IPS-18c (cell line): ENCODE data around the gene TSHR.
"Not testable (repeated sequence)": the region's sequence is repeated elsewhere in the genome, so short reads cannot be mapped to it uniquely, and the experiment has no call there.

ENCODE experiments used
- H3K4me3 ChIP-seq: 2 replicates; pipeline ENCODE4 v1.7.0; 2013; ENCODE audit warnings: low read depth, mild to moderate bottlenecking, low read length, moderate library complexity; ENCODE audit not compliant: insufficient read depth
- H3K9me3 ChIP-seq: one replicate; pipeline ENCODE4 v1.6.1; 2013; ENCODE audit warnings: mild to moderate bottlenecking, low read length, moderate library complexity; ENCODE audit not compliant: control insufficient read depth, insufficient read depth

Gene TSHR

GRCh38 chr14:81019113-81019512 is 63.7 kb downstream of the TSHR start:
- H3K4me3 ChIP-seq, H3K9me3 ChIP-seq: not testable (repeated sequence)

DNA sequence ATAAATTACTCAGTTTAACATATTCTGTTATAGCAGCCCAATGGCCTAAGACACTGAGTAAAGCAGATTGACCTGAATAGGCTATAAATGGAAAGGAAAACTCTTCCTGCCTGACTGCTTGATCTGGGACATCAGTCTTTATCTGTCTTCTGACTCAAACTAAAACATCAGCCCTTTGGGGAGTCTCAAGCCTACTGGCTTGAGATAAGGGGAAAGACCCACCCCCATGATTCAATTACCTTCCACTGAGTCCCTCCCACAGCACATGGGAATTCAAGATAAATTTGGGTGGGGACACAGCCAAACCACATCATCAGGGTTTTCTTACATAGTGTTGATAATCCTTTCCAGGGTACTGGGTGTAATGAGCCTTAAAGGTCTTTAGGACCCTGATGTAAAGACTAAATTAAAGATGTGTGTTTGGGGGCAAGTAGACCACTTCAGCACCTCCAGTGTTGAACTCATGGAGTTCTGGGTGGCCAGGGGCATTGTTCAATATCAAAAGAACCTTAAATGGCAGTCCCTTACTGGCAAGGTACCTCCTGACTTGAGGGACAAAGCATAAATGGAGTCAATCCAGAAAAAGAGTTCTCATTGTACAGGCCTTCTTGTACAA is 67.8 kb downstream of the TSHR start:
- H3K9me3 ChIP-seq: no peaks in the 10 kb centered on the region
- no peak overlapping the region for H3K4me3 ChIP-seq

GRCh38 chr14:81028461-81028860 is 73.0 kb downstream of the TSHR start:
- Histone ChIP-seq H3K4me3 (no peak overlapping the region), H3K9me3 (no peaks in the 10 kb centered on the region)

- H3K4me3 ChIP-seq: no peak overlapping the region
- no peaks in the 10 kb centered on the region for H3K9me3 ChIP-seq
These were observed 76.1 kb downstream of the TSHR start for GRCh38 chr14:81031488-81031887.

DNA sequence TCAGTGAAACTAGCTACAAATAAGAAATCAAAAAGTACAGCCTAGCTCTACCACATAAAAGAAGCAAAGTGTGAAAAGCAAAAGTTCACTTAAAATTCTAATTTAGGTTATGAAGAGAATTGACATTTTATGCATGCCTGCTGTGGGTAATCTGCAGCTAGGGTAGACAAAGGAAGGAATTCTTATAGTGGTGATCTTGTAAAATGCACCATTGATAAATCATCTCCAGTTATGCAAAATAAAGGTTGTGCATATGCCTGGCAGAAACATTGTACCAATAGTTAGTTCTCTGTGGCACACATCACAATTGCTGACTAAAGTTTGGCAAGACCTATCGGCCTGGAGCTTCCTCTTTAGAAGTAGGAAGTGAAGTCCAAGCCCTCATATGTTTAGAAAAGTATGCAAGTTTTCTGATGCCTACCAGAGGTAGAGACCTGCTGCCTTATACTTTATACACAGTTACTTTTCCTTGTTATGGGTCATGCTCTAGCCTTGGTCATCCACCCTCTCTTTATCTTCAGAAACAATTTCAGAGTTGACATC is 78.3 kb downstream of the TSHR start:
- no peaks in the 10 kb centered on the region for H3K9me3 ChIP-seq
- H3K4me3 ChIP-seq: no peak overlapping the region

DNA sequence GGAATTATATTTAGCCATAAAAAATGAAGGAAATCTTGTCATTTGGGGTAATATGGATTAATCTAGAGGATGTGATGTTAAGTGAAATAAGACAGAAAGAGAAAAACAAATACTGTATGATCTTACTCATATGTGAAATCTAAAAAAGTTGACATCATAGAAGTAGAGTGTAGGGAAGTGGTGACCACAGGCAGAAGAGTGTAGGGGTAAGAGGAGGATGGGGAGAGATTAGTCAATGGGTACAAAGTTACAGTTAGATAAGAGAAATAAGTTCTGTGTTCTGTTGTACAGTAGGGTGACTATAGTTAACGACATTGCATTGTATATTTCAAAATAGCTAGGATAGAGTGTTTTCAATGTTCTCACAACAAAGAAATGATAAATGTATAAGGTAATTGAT is 87.0 kb downstream of the TSHR start:
- no peaks in the 10 kb centered on the region for H3K9me3 ChIP-seq
- no peak overlapping the region for H3K4me3 ChIP-seq

- Histone ChIP-seq H3K9me3 (peaks cover 5% of the 10 kb centered on the region), H3K4me3 (no peak overlapping the region)
These were observed 96.1 kb downstream of the TSHR start for GRCh38 chr14:81051547-81051946.

- not testable (repeated sequence) for H3K9me3 ChIP-seq, H3K4me3 ChIP-seq
These were observed 98.6 kb downstream of the TSHR start for GRCh38 chr14:81054057-81054456.

GRCh38 chr14:81055971-81056370 is 100.5 kb downstream of the TSHR start:
- H3K9me3 ChIP-seq: peaks cover 3% of the 10 kb centered on the region
- H3K4me3 ChIP-seq: no peak overlapping the region

- no peaks in the 10 kb centered on the region for H3K9me3 ChIP-seq
- H3K4me3 ChIP-seq: no peak overlapping the region
These were observed 107.0 kb downstream of the TSHR start for GRCh38 chr14:81062380-81062779.

DNA sequence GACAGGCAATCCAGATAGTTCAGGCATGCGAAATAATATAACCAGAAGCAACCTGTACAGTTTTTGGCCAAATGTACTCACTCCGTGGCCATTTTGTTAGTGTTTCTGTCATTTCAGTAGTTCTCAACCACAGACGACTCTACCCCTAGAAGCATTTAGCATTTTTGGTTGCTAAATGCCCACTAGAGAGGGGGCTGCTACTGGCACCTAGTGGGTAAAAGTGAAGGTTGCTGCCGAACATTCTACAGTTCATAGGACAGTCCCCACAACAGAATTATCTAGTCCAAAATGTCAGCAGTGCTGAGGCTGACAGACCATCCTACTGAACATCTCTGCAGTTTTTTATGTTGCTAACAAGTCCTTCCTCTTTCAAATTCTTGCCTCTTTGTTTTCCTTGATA is 107.4 kb downstream of the TSHR start:
- H3K9me3 ChIP-seq: no peaks in the 10 kb centered on the region
- no peak overlapping the region for H3K4me3 ChIP-seq

- H3K9me3 ChIP-seq: no peaks in the 10 kb centered on the region
- no peak overlapping the region for H3K4me3 ChIP-seq
These were observed 111.3 kb downstream of the TSHR start for GRCh38 chr14:81066672-81067071.

DNA sequence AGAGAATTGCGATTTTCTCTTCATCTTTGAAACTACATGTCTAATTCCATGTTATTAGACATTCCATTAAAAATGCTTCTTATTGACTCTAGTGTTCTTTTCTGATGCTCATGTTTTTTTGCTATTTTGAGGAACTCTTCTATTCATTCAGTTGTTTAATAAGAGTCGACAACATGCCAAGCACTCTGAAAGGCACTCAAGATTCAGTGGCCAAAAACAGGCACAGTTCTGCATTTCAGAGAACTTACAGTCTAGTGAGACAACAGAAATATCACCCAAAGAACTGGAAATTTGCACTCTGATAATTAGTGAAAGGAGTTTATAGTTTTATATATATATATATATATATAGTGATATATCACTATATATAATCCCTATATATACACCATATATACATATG is 111.7 kb downstream of the TSHR start:
- no peaks in the 10 kb centered on the region for H3K9me3 ChIP-seq
- H3K4me3 ChIP-seq: no peak overlapping the region

DNA sequence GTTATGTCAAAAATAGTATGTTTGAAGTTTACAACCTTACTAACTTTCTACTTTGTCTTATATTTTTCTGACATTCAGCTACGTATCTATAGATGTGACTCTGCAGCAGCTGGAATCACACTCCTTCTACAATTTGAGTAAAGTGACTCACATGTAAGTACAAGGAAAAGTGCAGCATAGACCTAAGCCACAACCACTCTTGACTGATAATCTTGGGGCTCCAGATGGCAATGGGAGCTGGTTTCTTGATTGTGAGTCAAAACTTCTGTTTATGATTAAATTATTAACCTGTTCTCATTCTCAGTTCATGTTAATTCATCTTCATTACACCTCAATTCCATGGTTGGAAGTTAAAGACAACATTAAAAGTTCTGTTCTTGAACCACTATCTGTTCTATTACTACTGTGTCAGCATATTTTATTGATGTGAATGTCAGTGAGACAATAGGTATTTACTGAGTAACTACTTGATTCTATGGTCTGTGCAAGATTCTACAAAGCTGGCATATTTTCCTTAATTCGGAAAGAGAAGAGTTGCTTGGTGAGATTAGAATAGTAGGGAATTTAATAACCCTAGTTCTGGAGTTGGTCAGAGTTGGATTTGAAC is 112.9 kb downstream of the TSHR start:
- Histone ChIP-seq H3K9me3 (no peaks in the 10 kb centered on the region), H3K4me3 (no peak overlapping the region)

GRCh38 chr14:81070511-81070910 is 115.1 kb downstream of the TSHR start:
- Histone ChIP-seq H3K4me3 (no peak overlapping the region), H3K9me3 (no peaks in the 10 kb centered on the region)

DNA sequence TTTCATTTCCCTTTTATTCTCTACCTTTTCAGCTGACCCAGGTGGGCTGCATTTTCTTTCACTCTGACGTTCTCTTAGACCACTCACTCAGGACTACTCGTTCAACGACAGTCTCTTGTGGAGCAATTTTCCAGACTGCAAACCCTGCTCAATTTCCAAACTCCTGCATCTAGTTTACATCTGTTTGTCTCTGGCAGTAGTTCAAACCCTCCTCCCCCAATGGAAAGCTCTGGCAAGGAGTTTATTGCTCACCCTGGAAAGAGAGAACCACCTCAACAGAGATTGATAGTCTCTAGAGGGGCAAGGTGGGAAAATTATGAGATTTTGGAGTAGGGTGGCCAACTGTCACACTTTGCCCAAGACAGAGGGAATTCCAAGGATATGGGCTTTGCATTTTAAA is 130.2 kb downstream of the TSHR start:
- Histone ChIP-seq H3K4me3 (no peak overlapping the region), H3K9me3 (no peaks in the 10 kb centered on the region)

DNA sequence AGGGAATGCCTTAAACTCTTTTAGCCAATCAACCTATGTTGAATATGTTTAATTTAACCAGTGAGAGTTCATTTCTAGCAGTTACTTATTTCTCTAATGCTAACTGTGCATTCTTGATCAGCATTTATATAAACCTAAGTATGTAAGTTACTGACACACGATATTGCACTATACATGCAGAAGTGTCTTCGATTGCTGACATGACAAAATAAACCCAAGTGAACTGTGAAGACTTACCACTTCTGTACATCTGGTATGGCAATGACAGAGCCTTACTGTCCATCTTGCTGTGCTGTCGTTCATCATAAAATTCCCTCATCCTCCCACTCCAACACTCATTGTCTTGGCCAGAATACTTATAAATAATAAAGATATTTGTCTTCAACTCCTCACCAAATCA is 131.8 kb downstream of the TSHR start:
- H3K4me3 ChIP-seq: no peak overlapping the region
- no peaks in the 10 kb centered on the region for H3K9me3 ChIP-seq

- Histone ChIP-seq H3K4me3 (no peak overlapping the region), H3K9me3 (no peaks in the 10 kb centered on the region)
These were observed 135.7 kb downstream of the TSHR start for GRCh38 chr14:81091139-81091538.

- H3K4me3 ChIP-seq: no peak overlapping the region
- H3K9me3 ChIP-seq: no peaks in the 10 kb centered on the region
These were observed 136.2 kb downstream of the TSHR start for GRCh38 chr14:81091660-81092059.
